ENCODE results near the gene SLC29A2.
A peak's percentile ranks its signal among the peaks of the same experiment; 100 is the strongest.

SLC29A2 gene

GRCh38 chr11:66337103-66337899, 34.3 kb downstream of the SLC29A2 start:
- no peak overlapping the region for H3K9ac ChIP-seq (ENCODE audit: low read length)
- no peaks in the 10 kb centered on the region for H3F3A ChIP-seq (ENCODE audit: insufficient read depth, low read length)
- H4K20me1 ChIP-seq (ENCODE audit: insufficient read depth, low read length): no peaks in the 10 kb centered on the region
- no peak for DNase-seq
- H3K4me2 ChIP-seq (ENCODE audit: low read depth, low read length): no peak overlapping the region
- H3K4me3 ChIP-seq (ENCODE audit: low read length): no peak overlapping the region
- no peaks in the 10 kb centered on the region for H3K9me2 ChIP-seq (replicated peaks; ENCODE audit: insufficient read depth, low read length)
- H3K36me3 ChIP-seq (replicated peaks; ENCODE audit: insufficient read depth, low read length): no peaks in the 10 kb centered on the region
- no peaks in the 10 kb centered on the region for H3K9me3 ChIP-seq (replicated peaks; ENCODE audit: insufficient read depth, low read length)
- no peaks in the 10 kb centered on the region for H3K79me2 ChIP-seq (ENCODE audit: low read length)
- TF ChIP-seq EZH2 (optimal IDR thresholded peaks at IDR 0.05; ENCODE audit: low read depth, low read length) (no peak), EZH2phosphoT487 (IDR thresholded peaks at IDR 0.05; ENCODE audit: low read length) (no peak)
- no peaks in the 10 kb centered on the region for H3K4me1 ChIP-seq (ENCODE audit: low read length)
- H2AFZ ChIP-seq (ENCODE audit: low read length): no peak overlapping the region
- peaks cover 30% of the 10 kb centered on the region for H3K27me3 ChIP-seq (replicated peaks; ENCODE audit: insufficient read depth, low read length)
- no peak overlapping the region for H3K27ac ChIP-seq (ENCODE audit: low read length)

GRCh38 chr11:66336234-66337102, 35.1 kb downstream of the SLC29A2 start, which contains the start of gene RIN1:
TSS of gene RIN1 (minus strand) at chr11:66336434. CDS start at chr11:66336402, 32 bp downstream.
- H3K27ac ChIP-seq (ENCODE audit: low read length): no peak within 1 kb of the TSS
- H3K4me2 ChIP-seq (ENCODE audit: low read depth, low read length): no peak within 1 kb of the TSS
- H3K36me3 ChIP-seq (replicated peaks; ENCODE audit: insufficient read depth, low read length): no peaks in the 10 kb centered on the region
- no peaks in the 10 kb centered on the region for H3K4me1 ChIP-seq (ENCODE audit: low read length)
- no peaks in the 10 kb centered on the region for H3K79me2 ChIP-seq (ENCODE audit: low read length)
- H3K27me3 ChIP-seq (replicated peaks; ENCODE audit: insufficient read depth, low read length): peaks cover 38% of the 10 kb centered on the region
- H3K4me3 ChIP-seq (ENCODE audit: low read length): no peak within 1 kb of the TSS
- H2AFZ ChIP-seq (ENCODE audit: low read length): no peak within 1 kb of the TSS
- no peaks in the 10 kb centered on the region for H4K20me1 ChIP-seq (ENCODE audit: insufficient read depth, low read length)
- TF ChIP-seq CTCF (IDR thresholded peaks at IDR 0.05; ENCODE audit: low read length) (peak; percentile 17; the same call in 1 of the 2 replicates), EZH2 (optimal IDR thresholded peaks at IDR 0.05; ENCODE audit: low read depth, low read length) (no peak)
- DNase-seq: no peak
- H3F3A ChIP-seq (ENCODE audit: insufficient read depth, low read length): no peaks in the 10 kb centered on the region
- no peaks in the 10 kb centered on the region for H3K9me3 ChIP-seq (replicated peaks; ENCODE audit: insufficient read depth, low read length)
- no peaks in the 10 kb centered on the region for H3K9me2 ChIP-seq (replicated peaks; ENCODE audit: insufficient read depth, low read length)
- no peak within 1 kb of the TSS for H3K9ac ChIP-seq (ENCODE audit: low read length)

- TF ChIP-seq CTCF (IDR thresholded peaks at IDR 0.05; ENCODE audit: low read length) (no peak), EZH2phosphoT487 (IDR thresholded peaks at IDR 0.05; ENCODE audit: low read length) (no peak), EZH2 (optimal IDR thresholded peaks at IDR 0.05; ENCODE audit: low read depth, low read length) (no peak)
- no peak overlapping the region for H3K4me2 ChIP-seq (ENCODE audit: low read depth, low read length)
- no peaks in the 10 kb centered on the region for H3K9me3 ChIP-seq (replicated peaks; ENCODE audit: insufficient read depth, low read length)
- H3F3A ChIP-seq (ENCODE audit: insufficient read depth, low read length): no peaks in the 10 kb centered on the region
- H3K79me2 ChIP-seq (ENCODE audit: low read length): no peaks in the 10 kb centered on the region
- H3K4me3 ChIP-seq (ENCODE audit: low read length): no peak overlapping the region
- peaks cover 46% of the 10 kb centered on the region for H3K27me3 ChIP-seq (replicated peaks; ENCODE audit: insufficient read depth, low read length)
- no peak for DNase-seq
- H3K27ac ChIP-seq (ENCODE audit: low read length): no peak overlapping the region
- no peak overlapping the region for H3K9ac ChIP-seq (ENCODE audit: low read length)
- no peak overlapping the region for H2AFZ ChIP-seq (ENCODE audit: low read length)
- no peaks in the 10 kb centered on the region for H4K20me1 ChIP-seq (ENCODE audit: insufficient read depth, low read length)
- H3K36me3 ChIP-seq (replicated peaks; ENCODE audit: insufficient read depth, low read length): no peaks in the 10 kb centered on the region
- no peaks in the 10 kb centered on the region for H3K4me1 ChIP-seq (ENCODE audit: low read length)
- H3K9me2 ChIP-seq (replicated peaks; ENCODE audit: insufficient read depth, low read length): no peaks in the 10 kb centered on the region
Measured at GRCh38 chr11:66335531-66336233, 35.9 kb downstream of the SLC29A2 start.
